NCI-H2107 (cell line): Measurements from ENCODE around the gene KDM4B.

ENCODE experiments used
- DNase-seq: peaks from one replicate; lab custom pipeline; 2025; lab: John Stamatoyannopoulos, UW

The KDM4B gene

GRCh38 chr19:5035105-5035761 lies 66.3 kb downstream of the KDM4B start:
- no peak for DNase-seq

GRCh38 chr19:5035793-5036697 lies 67.1 kb downstream of the KDM4B start:
- DNase-seq: no peak

DNA sequence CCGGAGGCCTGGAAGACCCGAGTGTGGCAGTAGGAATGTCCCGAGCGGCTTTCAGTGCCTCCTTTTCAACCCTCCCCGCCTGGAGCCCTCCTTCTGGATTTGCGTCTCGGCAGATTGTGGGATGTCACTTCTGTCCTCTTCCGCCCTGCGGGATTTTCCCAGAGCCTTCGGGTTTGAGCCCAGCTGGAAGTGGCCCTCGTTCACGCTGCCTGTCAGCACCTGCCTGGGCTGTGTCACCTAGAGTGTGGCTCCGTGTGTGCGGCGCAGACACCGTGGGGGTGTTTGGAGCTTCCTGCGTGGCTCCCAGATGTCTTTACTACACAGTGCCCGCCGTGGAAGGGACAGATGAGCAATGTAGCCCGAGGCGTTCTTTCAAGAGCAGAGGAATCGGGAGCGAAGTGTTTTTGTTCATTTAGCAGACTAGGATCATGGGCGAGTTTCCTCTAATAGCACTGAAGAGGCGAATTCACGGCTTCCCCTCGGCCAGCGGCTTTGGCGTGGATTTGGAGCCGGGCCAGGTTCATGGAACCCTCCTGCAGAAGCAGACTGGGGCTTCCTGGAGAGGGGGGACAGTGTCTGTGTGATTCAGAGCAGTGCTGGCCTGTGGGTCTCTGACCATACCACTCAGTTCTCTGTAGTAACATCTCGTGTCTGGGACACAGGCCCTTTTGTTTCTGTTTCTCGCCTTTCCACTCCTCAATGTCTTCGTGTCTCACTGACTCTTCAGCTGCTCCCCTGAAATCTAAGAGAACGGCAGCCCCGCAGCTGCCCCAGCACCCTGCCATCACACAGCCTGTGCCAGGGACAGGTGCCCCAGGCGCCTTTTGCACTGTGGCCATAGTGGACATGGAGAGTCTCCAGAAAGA lies 68.0 kb downstream of the KDM4B start:
- DNase-seq: no peak

- peak; percentile 76 for DNase-seq
Measured at GRCh38 chr19:5037936-5038335, 69.0 kb downstream of the KDM4B start.

- no peak for DNase-seq
Measured at GRCh38 chr19:5038631-5039271, 69.8 kb downstream of the KDM4B start.

DNA sequence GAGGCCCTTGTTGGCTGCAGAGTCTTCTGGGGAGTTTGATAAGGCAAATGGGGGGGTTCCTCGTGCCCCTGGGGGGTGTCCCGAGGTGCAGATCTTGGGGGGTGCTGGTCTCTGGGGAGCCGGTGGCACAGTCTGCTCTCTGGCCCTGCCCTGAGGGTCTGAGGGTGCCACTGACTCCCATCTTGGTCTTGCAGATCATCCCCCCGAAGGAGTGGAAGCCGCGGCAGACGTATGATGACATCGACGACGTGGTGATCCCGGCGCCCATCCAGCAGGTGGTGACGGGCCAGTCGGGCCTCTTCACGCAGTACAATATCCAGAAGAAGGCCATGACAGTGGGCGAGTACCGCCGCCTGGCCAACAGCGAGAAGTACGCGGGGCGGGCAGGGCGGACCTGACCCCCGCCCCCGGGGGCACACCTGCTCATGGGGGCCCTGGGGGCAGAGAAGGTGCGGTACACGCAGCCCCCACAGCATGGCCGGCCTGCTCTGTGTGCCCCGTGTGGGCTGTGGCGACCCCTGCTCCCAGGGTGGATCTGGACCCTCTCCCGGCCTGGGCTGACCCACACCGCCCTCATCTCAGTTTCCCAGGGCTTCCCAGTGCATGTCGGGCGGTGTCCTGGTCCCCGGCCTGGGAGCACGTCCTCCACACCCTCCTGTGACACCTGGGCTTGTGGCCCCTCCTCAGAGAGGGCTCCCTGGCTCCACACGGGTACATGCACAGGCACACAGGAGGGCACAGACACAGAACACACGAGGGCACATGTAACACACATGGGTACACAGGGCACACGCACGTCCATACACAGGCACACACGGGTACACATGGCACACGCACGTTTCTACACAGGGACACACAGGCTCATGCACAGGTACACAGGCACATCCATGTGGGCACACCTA lies 71.0 kb downstream of the KDM4B start:
- no peak for DNase-seq

GRCh38 chr19:5040544-5041167 lies 71.7 kb downstream of the KDM4B start:
- DNase-seq: no peak

- no peak for DNase-seq
Measured at GRCh38 chr19:5041168-5041912, 72.4 kb downstream of the KDM4B start.

DNA sequence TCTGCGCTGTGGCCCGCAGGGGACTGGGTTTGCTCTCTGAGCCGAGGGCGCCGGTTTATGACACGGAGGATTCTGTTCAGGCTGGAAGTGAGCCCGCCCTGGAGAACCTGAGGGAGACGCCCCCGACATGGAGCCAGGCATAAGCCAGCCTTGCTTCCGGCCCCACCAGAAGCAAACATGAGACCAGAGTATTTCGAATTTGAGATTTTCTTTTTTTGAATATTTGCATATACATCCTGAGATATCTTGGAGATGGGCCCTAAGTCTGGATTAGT lies 72.9 kb downstream of the KDM4B start:
- DNase-seq: no peak

GRCh38 chr19:5042556-5042955 lies 73.6 kb downstream of the KDM4B start:
- no peak for DNase-seq

DNA sequence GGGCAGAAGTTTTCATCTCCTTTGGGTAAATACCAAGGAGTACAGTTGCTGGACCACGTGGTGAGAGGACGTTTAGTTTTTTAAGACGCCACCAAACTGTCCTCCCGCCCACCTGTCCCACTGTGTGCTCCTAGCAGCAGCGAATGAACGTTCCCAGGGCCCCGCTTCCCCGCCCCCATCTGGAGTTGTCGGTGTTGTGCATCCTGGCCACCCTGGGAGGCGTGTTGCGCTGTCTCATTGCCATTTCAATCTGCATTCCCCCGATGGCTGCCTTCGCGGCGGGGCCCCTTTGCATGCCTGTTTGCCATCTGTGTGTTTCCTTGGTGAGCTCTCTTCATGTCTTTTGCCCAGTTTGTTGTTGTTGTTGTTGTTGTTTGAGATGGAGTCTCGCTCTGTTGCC lies 76.1 kb downstream of the KDM4B start:
- DNase-seq: no peak

DNA sequence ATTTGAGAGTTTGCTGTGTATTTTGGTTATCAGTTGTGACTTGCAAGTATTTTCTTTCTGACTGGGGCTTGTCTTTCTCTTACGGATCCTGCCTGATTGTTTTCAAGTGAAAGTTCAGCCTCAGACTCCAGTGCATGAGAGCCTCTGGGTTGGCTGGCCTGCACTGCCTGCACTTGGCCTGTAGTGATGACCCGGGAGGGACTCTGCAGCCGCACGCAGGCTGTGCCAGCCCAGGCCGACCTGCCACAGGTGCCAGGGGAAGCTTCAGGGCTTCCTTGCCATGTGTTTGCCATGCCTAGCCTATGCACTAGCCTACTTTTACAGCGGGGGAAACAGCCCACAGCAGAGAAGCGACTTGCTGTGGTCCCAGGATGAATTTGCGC lies 77.0 kb downstream of the KDM4B start:
- no peak for DNase-seq

DNA sequence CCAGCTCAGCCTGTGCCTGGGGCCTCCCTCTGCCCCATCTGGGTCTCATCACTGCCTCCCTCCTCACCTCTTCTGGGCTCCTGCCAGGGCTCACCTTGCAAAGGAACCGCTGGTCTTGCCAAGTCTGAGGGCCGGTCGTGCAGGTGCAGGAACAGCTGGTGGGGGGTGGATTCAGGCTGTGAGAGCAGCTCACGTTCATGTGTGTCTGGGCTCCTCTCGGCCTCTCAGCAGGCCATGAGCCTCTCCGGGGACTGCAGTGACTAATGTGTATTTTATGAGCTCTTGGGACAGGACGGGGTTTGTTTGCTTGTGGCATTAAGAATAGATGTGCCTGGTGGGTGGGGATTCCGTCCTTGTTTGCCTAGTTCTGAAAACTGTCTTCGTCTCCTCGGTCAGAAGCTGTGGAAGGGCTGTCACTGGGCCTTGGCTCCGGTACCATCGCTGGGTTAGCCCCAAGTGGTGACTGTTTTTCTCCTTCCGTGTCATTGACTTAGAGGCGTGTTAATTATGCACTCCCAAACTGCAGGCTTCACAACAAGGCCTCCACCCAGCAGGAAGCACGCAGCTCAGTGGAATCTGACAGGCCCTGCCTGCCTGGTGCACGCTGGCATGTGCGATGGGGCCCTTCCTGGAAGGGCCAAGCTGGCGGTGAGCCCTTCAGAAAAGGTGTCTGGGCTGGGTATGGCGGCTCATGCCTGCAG lies 77.6 kb downstream of the KDM4B start:
- peak; percentile 86 for DNase-seq

DNA sequence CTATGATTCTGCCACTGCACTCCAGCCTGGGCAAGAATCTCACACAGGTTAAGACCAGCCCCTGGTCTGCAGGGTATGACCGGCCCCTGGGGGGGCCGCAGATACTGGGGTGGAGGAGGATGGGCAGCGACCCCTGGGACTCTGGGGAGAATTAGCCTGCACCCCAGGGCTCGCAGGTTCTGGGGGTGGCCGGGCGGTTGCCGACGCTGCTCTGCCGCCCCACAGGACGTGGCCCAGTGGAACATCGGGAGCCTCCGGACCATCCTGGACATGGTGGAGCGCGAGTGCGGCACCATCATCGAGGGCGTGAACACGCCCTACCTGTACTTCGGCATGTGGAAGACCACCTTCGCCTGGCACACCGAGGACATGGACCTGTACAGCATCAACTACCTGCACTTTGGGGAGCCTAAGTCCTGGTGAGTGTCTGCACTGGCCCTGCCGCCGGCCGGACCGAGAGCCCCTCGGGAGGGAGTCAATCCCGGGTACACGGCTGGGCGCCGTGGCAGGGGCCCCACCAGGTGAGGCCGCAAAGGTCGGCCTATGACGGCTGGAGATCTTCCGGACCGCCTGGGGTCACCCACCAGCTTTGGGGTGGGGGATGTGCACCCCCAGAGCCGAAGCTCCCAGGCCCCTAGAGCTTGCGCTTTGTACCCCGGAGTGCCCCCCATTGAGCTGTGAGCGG lies 78.5 kb downstream of the KDM4B start:
- no peak for DNase-seq

GRCh38 chr19:5048091-5048726 lies 79.3 kb downstream of the KDM4B start:
- DNase-seq: peak; percentile 65

GRCh38 chr19:5048727-5049553 lies 80.0 kb downstream of the KDM4B start:
- DNase-seq: no peak

DNA sequence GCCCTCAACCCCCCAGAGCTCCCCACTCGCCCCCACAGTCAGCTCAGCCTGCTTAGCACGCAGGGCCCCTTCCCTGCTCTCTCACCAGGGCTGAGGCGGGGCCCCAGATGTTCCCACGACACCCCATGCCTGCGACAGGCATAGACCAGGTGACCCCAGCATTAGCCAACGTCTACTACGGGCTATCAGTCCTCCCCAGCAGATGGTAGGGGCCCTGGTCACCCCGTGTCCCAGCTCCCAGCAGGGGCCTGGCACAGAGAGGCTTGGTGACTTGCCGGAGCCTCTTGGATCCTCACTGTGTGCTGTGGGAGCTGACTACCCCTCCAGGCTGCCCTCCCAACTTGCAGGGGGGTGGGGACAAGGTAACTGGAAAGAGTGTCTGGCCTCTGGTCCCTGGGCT lies 80.6 kb downstream of the KDM4B start:
- no peak for DNase-seq
